HepG2 (cell line): ENCODE data around the gene HOXA13. TPM values are rescaled to one million over a fixed set of nuclear protein-coding genes. Genes with fewer than 3 reads are reported as not detected.

ENCODE experiments used
- NR2F6 ChIP-seq, 2 experiments: IDR thresholded peaks; 2 replicates each; pipeline ENCODE4 v1.6.1; 2016; ENCODE audit warnings: antibody characterized with exemption in 1 of 2, mild to moderate bottlenecking in 1 of 2
- PRDM10 ChIP-seq: sonication (generic); formaldehyde crosslinking; IDR thresholded peaks from 2 replicates; pipeline ENCODE4 v1.4.0; 2020; ENCODE audit warnings: low read depth, missing genetic modification reagents
- SYNCRIP ChIP-seq: fragments of 200-400 bp; formaldehyde crosslinking; IDR thresholded peaks from 2 replicates; pipeline ENCODE4 v1.6.1; 2018; ENCODE audit warnings: mild to moderate bottlenecking, low read depth, low read length; ENCODE audit not compliant: insufficient read depth
- TEAD3 ChIP-seq: optimal IDR thresholded peaks from 2 replicates; pipeline ENCODE3; 2016; ENCODE audit warnings: borderline replicate concordance
- TOPORS ChIP-seq: sonication (generic); formaldehyde crosslinking; IDR thresholded peaks from 2 replicates; pipeline ENCODE4 v1.8.0; 2023; ENCODE audit warnings: mild to moderate bottlenecking, missing genetic modification reagents
- TRAFD1 ChIP-seq: sonication (generic); formaldehyde crosslinking; IDR thresholded peaks from 2 replicates; pipeline ENCODE4 v1.5.1; 2020; ENCODE audit warnings: missing genetic modification reagents, mild to moderate bottlenecking, borderline replicate concordance
- ZNF143 ChIP-seq: sonication (generic); formaldehyde crosslinking; IDR thresholded peaks from 2 replicates; pipeline ENCODE4 v1.4.0; 2020; ENCODE audit warnings: missing genetic modification reagents
- ZNF282 ChIP-seq: fragments of 450-650 bp; IDR thresholded peaks from 2 replicates; pipeline ENCODE4 v1.6.1; 2018; ENCODE audit not compliant: partially characterized antibody
- ZSCAN5A ChIP-seq: sonication (generic); formaldehyde crosslinking; IDR thresholded peaks from 2 replicates; pipeline ENCODE4 v1.8.0; 2022; ENCODE audit warnings: mild to moderate bottlenecking, missing genetic modification reagents, borderline replicate concordance
- polyA plus RNA-seq, 8 experiments: library from polyadenylated mRNA; depleted of rRNA in 3 of 8; stranded (reverse) in 7 of 8; unstranded in 1 of 8; fragments of >200 nt; fragmentation: Illumina TruSeq in 4 of 8; extraction: Trizol in 4 of 8; gene quantifications; 2 replicates each; pipeline versions ENCODE4 v1.2.1 to v1.2.3, GENCODE V29; 2011 to 2016; ENCODE audit warnings: low read depth in 4 of 8, missing spikeins in 1 of 8, mixed read lengths in 1 of 8; ENCODE audit not compliant: insufficient read depth in 1 of 8
- total RNA-seq, 5 experiments: library from RNA; depleted of rRNA; stranded (reverse); fragments of >200 nt; fragmentation: Illumina TruSeq; extraction: Trizol; gene quantifications; 2 replicates each; pipeline ENCODE4 v1.2.3, GENCODE V29; 2016; ENCODE audit warnings: low read depth in 1 of 5
- TF ChIP-seq, protein P1 (sequence below): sonication (generic); formaldehyde crosslinking; IDR thresholded peaks from 2 replicates; pipeline ENCODE4 v1.8.1; 2023; ENCODE audit warnings: missing genetic modification reagents, mild to moderate bottlenecking, borderline replicate concordance

Gene HOXA13
- total and polyA plus RNA-seq, 2 of the 13 experiments (the other 11 are each of a cell fraction or from before 2014, with no cell fraction given), result 0.01 to 0.04 TPM

- TF ChIP-seq TRAFD1 (CRISPR knock-in tag) (no peak), ZSCAN5A (CRISPR knock-in tag) (no peak), PRDM10 (no peak), NR2F6 (IDR thresholded peaks at IDR 0.05) (no peak), NR2F6 (CRISPR knock-in tag; IDR thresholded peaks at IDR 0.05) (no peak), ZNF282 (no peak), TEAD3 (CRISPR knock-in tag) (no peak), ZNF143 (no peak), TOPORS (CRISPR knock-in tag) (no peak), SYNCRIP (no peak)
- TF ChIP-seq, protein P1, sequence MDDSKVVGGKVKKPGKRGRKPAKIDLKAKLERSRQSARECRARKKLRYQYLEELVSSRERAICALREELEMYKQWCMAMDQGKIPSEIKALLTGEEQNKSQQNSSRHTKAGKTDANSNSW (CRISPR knock-in tag), result no peak
Measured at GRCh38 chr7:27153526-27153925, 46.4 kb downstream of the HOXA13 start (continued).
